ENCODE data around the gene GAREM1.

DNA sequence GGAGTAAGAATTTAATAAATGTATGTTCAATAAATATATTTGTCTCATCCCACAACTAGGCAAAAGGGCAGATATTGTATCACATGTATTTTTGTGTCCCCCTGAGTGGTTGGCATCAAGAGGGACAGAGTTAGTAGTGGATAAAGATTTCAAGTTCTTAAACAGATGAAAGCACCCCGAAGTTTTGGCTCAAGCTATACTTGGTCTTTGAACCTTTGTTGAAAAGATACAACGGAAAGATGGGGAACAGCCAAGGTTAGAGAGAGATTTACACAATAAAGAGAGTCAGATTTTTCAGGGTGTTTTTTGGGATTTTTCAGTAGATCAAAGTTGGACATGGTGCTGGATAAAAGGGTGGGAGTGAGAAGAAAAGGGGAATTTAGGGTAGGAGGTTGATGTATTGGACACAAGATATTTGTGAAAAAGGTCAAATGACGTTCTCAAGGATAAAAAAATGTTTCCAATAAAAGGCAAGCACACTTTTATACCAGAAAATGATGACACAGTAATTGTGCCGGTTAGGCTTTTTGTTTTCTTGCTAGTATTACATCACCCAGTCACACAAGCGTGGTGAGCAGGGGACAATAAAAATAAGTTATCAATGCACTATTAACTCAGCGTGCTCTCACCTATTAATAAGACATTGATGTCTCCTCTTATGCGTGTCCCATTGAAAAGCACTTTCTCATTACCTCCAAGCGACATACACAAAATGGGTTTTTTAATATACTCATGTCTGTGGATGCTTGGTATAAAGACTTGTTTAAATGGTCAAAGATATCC lies 221.3 kb downstream of the GAREM1 start:
- TF ChIP-seq CTCF (IDR thresholded peaks at IDR 0.05; ENCODE audit: extremely low read depth in 1 of 2, insufficient read depth in 1 of 2, low read depth in 1 of 2, low read length in 2 of 2): no peak
- TF ChIP-seq EZH2 (IDR thresholded peaks at IDR 0.05; ENCODE audit: borderline replicate concordance, low read depth, low read length, severe bottlenecking): no peak
- TF ChIP-seq POLR2A (IDR thresholded peaks at IDR 0.05; ENCODE audit: low read depth, low read length): no peak
- no peak for TF ChIP-seq POLR2AphosphoS5 (IDR thresholded peaks at IDR 0.05; ENCODE audit: insufficient read depth, low read depth, low read length)
- TF ChIP-seq GATA2 (IDR thresholded peaks at IDR 0.05; ENCODE audit: insufficient read depth, insufficient read length, low read depth, low read length): no peak

Measured in endothelial cell of umbilical vein (primary cell).